GM19463 (cell line): Measurements from ENCODE around the gene SLC38A3.

ENCODE experiments used
- ATAC-seq: cut with Tn5 transposase; IDR thresholded peaks from one replicate; pipeline ENCODE4 v1.9.1; 2021; ENCODE audit warnings: mild to moderate bottlenecking, moderate library complexity; ENCODE audit not compliant: unreplicated experiment

SLC38A3 gene

GRCh38 chr3:50168791-50169190, 36.3 kb upstream of the SLC38A3 start:
- no peak for ATAC-seq

GRCh38 chr3:50169232-50169832, 35.7 kb upstream of the SLC38A3 start:
- no peak for ATAC-seq

DNA sequence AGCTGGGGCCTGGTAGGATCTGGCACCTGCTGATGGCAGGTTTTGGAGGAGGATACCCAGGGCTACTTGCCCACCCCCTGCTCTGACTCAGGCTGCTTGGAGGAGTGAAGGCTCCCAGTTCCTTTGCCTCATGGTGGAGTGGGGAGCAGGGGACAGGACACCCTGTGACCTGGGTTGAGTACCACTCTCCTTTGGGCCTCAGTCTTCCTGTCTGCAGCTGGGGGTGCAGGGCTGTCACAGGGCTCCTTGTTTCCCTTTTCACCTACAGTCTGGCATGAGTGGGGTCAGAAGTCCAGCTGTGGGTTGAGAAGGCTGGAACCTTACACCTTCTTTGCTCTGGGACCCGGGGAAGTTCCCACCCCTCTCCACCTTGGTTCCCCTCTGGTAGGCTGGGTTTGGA, 35.2 kb upstream of the SLC38A3 start:
- no peak for ATAC-seq

- no peak for ATAC-seq
These were observed 34.4 kb upstream of the SLC38A3 start for GRCh38 chr3:50170689-50171088.

- ATAC-seq = no peak
These were observed 33.4 kb upstream of the SLC38A3 start for GRCh38 chr3:50171540-50172301.

DNA sequence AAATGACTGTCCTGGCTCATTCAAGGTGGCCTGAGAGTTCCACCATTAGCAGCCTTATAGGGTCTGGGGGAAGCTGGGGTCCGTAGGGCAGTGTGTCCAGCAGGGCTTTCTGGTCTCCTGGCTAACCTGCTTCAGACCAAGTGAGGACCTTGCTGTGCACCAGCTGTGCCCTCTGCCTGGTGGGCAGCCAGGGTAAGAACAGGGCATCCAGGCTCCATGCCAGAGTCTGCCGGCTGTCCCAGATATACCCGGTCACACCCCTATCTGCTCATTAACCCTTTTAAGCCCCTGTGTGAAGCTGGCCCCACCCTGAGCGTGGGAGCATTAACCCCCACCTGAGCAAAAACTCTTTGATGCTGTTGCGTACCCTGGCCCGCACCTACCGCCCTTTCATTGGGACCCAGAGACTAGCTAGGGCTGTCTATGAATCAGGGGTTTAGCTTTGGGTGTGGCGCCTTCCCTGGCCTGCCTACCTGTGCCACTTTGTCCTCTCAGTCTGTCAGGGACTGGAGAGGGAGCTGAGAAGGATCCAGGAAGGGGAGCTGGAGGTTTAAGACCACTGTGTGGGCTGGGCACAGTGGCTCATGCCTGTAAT, 32.3 kb upstream of the SLC38A3 start:
- ATAC-seq = no peak

- ATAC-seq = no peak
These were observed 31.2 kb upstream of the SLC38A3 start for GRCh38 chr3:50173685-50174516.

DNA sequence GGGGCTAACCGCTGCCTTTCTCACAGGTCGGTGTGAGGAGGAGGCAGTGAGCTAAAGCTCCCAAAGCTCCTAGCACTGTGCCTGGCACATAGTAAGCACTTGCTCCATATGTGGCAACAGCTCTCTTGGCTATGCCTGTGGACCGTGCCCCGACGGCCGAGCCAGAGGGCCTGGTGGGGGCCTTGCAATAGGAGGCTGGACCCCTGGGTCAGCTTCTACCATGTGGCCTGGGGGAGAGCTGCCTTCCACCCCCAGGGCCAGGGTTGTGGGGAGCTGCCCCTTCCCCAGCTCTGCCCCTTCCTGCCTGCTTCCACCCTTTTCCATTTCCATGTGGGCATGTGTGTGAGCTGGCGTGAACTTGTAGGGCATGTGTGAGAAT, 30.6 kb upstream of the SLC38A3 start:
- no peak for ATAC-seq

DNA sequence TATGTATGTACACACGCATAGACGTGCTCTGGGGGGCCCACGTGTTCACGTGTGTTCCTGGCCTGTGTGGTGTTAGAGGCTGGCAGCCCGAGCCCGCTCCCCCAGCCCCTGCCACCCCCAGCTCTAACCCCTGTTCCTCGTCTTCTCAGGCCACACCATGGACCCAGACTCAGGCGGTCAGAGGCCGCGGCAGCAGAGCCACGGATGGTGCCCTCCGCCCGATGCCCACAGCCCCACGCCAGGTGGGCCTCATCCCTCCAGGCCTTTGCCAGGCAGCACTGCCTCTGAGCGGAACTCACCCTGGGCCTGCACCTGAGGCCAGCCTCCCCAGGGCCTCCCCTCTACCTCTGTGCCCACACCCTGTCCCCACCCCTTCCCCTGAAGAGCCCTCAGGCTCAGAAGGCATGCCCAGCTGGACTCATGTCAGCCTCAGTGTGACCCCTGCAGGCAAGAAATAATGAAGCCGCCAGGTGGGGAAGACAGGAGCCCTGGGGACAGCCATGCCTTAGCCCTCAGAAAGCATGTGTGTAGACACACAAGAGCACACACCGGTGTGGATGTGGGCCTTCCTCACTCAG, 30.0 kb upstream of the SLC38A3 start:
- ATAC-seq = no peak

- ATAC-seq = no peak
These were observed 27.7 kb upstream of the SLC38A3 start for GRCh38 chr3:50177346-50177745.

DNA sequence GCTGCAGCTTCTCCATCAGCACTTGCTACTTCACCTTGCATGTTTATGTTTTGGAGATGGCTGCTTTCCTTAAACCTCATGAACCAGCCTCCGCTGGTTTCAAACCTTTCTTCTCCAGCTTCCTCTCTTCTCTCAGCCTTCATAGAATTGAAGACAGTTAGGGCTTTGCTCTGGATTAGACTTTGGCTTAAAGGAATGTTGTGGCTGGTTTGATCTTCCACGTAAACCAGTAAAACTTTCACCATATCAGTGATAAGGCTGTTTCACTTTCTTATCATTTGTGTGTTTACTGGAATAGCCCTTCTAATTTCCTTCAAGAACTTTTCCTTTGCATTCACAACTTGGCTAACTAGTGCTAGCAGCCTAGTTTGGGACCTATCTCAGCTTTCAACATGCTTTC, 25.4 kb upstream of the SLC38A3 start:
- ATAC-seq = no peak

DNA sequence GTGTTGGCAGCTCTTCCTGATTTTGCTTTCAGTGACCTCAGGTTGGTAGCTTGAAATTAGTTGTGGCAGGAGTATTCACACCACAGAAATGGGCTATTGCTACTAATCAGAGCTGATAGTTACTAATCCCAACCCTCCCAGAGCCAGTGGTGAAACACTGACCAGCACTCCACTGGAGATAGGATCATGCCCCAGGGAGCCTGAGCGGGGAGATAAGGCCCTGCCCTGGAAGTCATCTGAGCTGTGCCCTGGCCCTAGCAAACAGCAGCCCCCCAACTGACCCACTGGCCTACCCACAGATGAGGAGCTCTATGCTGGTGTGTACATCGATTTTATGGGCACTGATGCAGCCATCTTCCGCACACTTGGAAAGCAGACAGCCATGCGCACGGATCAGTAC, 23.1 kb upstream of the SLC38A3 start:
- no peak for ATAC-seq

DNA sequence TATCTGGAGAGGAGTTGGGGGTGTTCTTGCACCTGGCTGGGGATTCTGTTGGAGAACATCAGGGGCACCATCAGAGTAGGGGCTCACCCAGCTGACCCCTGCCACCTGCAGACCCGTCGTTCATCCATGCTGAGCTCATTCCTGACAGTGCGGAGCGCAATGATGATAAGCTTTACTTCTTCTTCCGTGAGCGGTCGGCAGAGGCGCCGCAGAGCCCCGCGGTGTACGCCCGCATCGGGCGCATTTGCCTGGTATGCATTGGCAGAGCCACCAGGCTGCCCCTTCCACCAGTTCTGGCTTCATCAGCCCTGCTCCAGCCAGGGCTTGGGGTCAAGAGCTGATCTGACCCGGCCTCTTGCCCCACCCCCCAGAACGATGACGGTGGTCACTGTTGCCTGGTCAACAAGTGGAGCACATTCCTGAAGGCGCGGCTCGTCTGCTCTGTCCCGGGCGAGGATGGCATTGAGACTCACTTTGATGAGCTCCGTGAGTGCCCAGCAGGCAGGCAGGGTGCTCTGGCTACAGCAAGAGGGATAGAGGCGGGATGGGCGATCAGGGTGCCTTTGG, 22.5 kb upstream of the SLC38A3 start:
- no peak for ATAC-seq

- no peak for ATAC-seq
These were observed 21.3 kb upstream of the SLC38A3 start for GRCh38 chr3:50183755-50184154.

GRCh38 chr3:50184242-50184978, 20.7 kb upstream of the SLC38A3 start:
- no peak for ATAC-seq

- ATAC-seq = no peak
These were observed 19.8 kb upstream of the SLC38A3 start for GRCh38 chr3:50185230-50185629.

GRCh38 chr3:50186096-50186495, 19.0 kb upstream of the SLC38A3 start:
- ATAC-seq = no peak

GRCh38 chr3:50187750-50188149, 17.3 kb upstream of the SLC38A3 start:
- no peak for ATAC-seq

- no peak for ATAC-seq
These were observed 15.8 kb upstream of the SLC38A3 start for GRCh38 chr3:50189274-50189673.

DNA sequence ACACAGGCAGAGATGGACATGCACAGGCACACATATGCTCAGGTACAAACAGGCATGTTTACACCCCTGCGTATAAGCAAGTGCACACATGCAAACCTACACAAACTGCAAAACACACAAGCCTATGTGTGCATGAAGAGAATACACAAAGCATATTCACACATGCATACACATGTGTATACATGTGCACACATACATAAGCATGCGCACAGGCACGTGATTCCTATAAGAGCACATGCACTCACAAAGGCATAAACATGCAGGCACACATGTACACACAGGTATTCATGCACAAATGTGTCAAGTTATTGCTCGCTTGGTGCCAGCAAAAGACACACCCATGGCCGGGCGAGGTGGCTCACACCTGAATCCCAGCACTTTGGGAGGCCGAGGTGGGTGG, 15.1 kb upstream of the SLC38A3 start:
- ATAC-seq = no peak
